HG03342 (cell line): Measurements from ENCODE around the gene TRIM40.

ENCODE experiments used
- ATAC-seq: cut with Tn5 transposase; IDR thresholded peaks from one replicate; pipeline ENCODE4 v1.9.1; 2021; ENCODE audit warnings: mild to moderate bottlenecking, moderate library complexity; ENCODE audit not compliant: unreplicated experiment

The TRIM40 gene

DNA sequence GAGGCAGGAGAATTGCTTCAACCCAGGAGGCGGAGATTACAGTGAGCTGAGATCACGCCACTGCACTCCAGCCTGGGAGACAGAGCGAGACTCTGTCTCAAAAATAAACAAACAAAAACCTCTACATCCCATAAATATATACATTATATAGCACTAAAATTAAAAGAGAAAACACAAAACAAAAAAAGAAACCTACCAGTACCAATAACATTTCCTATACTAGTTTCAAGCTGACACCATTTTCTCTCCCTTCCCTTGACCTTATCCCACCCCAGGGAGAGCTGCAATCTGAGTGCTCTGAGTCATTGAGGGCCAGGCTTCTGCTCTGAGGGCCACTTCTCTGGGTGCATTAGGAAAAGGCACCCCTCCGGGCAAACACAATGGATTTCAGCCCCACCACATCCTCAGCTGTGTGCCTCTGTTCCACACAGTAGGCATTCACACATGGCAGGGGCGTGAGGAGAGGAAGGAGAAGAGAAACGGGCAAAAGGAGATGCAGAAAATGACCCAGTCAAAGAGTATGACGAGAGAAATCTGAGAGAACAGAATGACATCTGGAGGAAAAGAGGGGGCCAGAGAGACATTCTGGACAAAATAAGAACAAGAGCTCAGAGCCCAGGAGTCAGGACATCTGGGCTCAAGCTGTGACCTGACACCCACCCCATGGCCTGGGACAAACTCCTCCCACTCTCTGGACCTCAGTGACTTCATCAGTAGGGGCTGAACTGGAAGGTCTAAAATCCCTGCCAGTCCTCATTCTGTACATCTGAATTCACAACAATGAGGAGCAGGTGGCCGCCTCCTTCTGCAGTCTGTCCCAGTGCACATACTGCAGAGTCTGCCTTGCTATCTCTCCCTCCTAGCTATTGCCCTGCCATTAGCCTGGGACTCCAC lies 59.1 kb downstream of the TRIM40 start:
- no peak for ATAC-seq

GRCh38 chr6:30195951-30196350 lies 60.0 kb downstream of the TRIM40 start:
- no peak for ATAC-seq

- ATAC-seq = no peak
Measured at GRCh38 chr6:30196376-30196775, 60.4 kb downstream of the TRIM40 start.
